HepG2 (cell line): ENCODE results near the gene ATP23. TPM values are rescaled to one million over a fixed set of nuclear protein-coding genes. Genes with fewer than 3 reads are reported as not detected.

ENCODE experiments used
- AKNA ChIP-seq: sonication (generic); formaldehyde crosslinking; IDR thresholded peaks from 2 replicates; pipeline ENCODE4 v1.4.0; 2020; ENCODE audit warnings: missing genetic modification reagents, borderline replicate concordance
- CERS6 ChIP-seq: sonication (generic); formaldehyde crosslinking; IDR thresholded peaks from 2 replicates; pipeline ENCODE4 v1.5.0; 2020; ENCODE audit warnings: missing genetic modification reagents
- FOSL1 ChIP-seq: sonication (generic); formaldehyde crosslinking; IDR thresholded peaks from 2 replicates; pipeline ENCODE4 v1.9.0; 2021; ENCODE audit warnings: missing genetic modification reagents, borderline replicate concordance
- HOXA7 ChIP-seq: sonication (generic); formaldehyde crosslinking; IDR thresholded peaks from 2 replicates; pipeline ENCODE4 v1.8.1; 2022; ENCODE audit warnings: mild to moderate bottlenecking, missing genetic modification reagents, moderate library complexity
- NR2F6 ChIP-seq, 2 experiments: IDR thresholded peaks; 2 replicates each; pipeline ENCODE4 v1.6.1; 2016; ENCODE audit warnings: antibody characterized with exemption in 1 of 2, mild to moderate bottlenecking in 1 of 2
- NR3C1 ChIP-seq: sonication (generic); formaldehyde crosslinking; IDR thresholded peaks from 2 replicates; pipeline ENCODE4 v1.4.0; 2020; ENCODE audit warnings: missing genetic modification reagents
- ONECUT2 ChIP-seq: sonication (generic); formaldehyde crosslinking; IDR thresholded peaks from 2 replicates; pipeline ENCODE4 v1.4.0; 2020; ENCODE audit warnings: missing genetic modification reagents
- PAWR ChIP-seq: sonication (generic); formaldehyde crosslinking; IDR thresholded peaks from 2 replicates; pipeline ENCODE4 v1.4.0; 2020; ENCODE audit warnings: missing genetic modification reagents, mild to moderate bottlenecking, borderline replicate concordance
- PREB ChIP-seq: sonication (generic); formaldehyde crosslinking; IDR thresholded peaks from 2 replicates; pipeline ENCODE4 v1.4.0; 2020; ENCODE audit warnings: missing genetic modification reagents
- RAD21 ChIP-seq: fragments of 450-650 bp; formaldehyde crosslinking; IDR thresholded peaks from 2 replicates; pipeline ENCODE4 v1.5.0; 2020; ENCODE audit warnings: mild to moderate bottlenecking
- REL ChIP-seq: sonication (generic); formaldehyde crosslinking; conservative IDR thresholded peaks from 2 replicates; pipeline ENCODE4 v1.8.0; 2022; ENCODE audit warnings: mild to moderate bottlenecking, missing genetic modification reagents, moderate library complexity
- SMAD9 ChIP-seq: sonication (generic); formaldehyde crosslinking; IDR thresholded peaks from 2 replicates; pipeline ENCODE4 v1.5.1; 2020; ENCODE audit warnings: mild to moderate bottlenecking, missing genetic modification reagents
- SPEN ChIP-seq: sonication (generic); formaldehyde crosslinking; IDR thresholded peaks from 2 replicates; pipeline ENCODE4 v1.5.1; 2020; ENCODE audit warnings: low read depth, mild to moderate bottlenecking, missing genetic modification reagents
- TEAD2 ChIP-seq: sonication (generic); formaldehyde crosslinking; IDR thresholded peaks from 2 replicates; pipeline ENCODE4 v1.9.0; 2021; ENCODE audit warnings: missing genetic modification reagents
- TRIM24 ChIP-seq: sonication (generic); formaldehyde crosslinking; IDR thresholded peaks from 2 replicates; pipeline ENCODE4 v1.8.0; 2022; ENCODE audit warnings: mild to moderate bottlenecking, missing genetic modification reagents
- ZNF589 ChIP-seq: sonication (generic); formaldehyde crosslinking; conservative IDR thresholded peaks from 2 replicates; pipeline ENCODE4 v1.8.0; 2022; ENCODE audit warnings: mild to moderate bottlenecking, moderate library complexity, missing genetic modification reagents
- ZNF687 ChIP-seq: sonication (generic); formaldehyde crosslinking; IDR thresholded peaks from 2 replicates; pipeline ENCODE4 v1.5.1; 2020; ENCODE audit warnings: mild to moderate bottlenecking, missing genetic modification reagents, moderate library complexity
- ZNF749 ChIP-seq: sonication (generic); formaldehyde crosslinking; IDR thresholded peaks from 2 replicates; pipeline ENCODE4 v1.8.0; 2022; ENCODE audit warnings: mild to moderate bottlenecking, missing genetic modification reagents, moderate library complexity, borderline replicate concordance
- ZSCAN22 ChIP-seq: sonication (generic); formaldehyde crosslinking; IDR thresholded peaks from 2 replicates; pipeline ENCODE4 v1.4.0; 2020; ENCODE audit warnings: mild to moderate bottlenecking, missing genetic modification reagents
- polyA plus RNA-seq, 8 experiments: library from polyadenylated mRNA; depleted of rRNA in 3 of 8; stranded (reverse) in 7 of 8; unstranded in 1 of 8; fragments of >200 nt; fragmentation: Illumina TruSeq in 4 of 8; extraction: Trizol in 4 of 8; gene quantifications; 2 replicates each; pipeline versions ENCODE4 v1.2.1 to v1.2.3, GENCODE V29; 2011 to 2016; ENCODE audit warnings: low read depth in 4 of 8, missing spikeins in 1 of 8, mixed read lengths in 1 of 8; ENCODE audit not compliant: insufficient read depth in 1 of 8
- total RNA-seq, 5 experiments: library from RNA; depleted of rRNA; stranded (reverse); fragments of >200 nt; fragmentation: Illumina TruSeq; extraction: Trizol; gene quantifications; 2 replicates each; pipeline ENCODE4 v1.2.3, GENCODE V29; 2016; ENCODE audit warnings: low read depth in 1 of 5

ATP23 gene
- total and polyA plus RNA-seq, 2 of the 13 experiments (the other 11 are each of a cell fraction or from before 2014, with no cell fraction given), result 12.1 to 14.7 TPM

- TF ChIP-seq AKNA (CRISPR knock-in tag), result no peak
- TF ChIP-seq PAWR, result no peak; the same call in 1 of the 2 replicates
- TF ChIP-seq SPEN (CRISPR knock-in tag), result peak; percentile 71
- no peak for TF ChIP-seq ZNF589 (CRISPR knock-in tag)
- no peak for TF ChIP-seq ZSCAN22 (CRISPR knock-in tag)
- TF ChIP-seq PREB (CRISPR knock-in tag), result no peak
- no peak for TF ChIP-seq ONECUT2 (CRISPR knock-in tag)
- TF ChIP-seq ZNF749 (CRISPR knock-in tag), result no peak
- TF ChIP-seq TEAD2, result no peak
- TF ChIP-seq CERS6 (CRISPR knock-in tag), result no peak
- no peak for TF ChIP-seq SMAD9 (CRISPR knock-in tag)
- no peak for TF ChIP-seq RAD21
- no peak for TF ChIP-seq FOSL1 (CRISPR knock-in tag)
- no peak for TF ChIP-seq NR3C1 (CRISPR knock-in tag)
- TF ChIP-seq ZNF687 (CRISPR knock-in tag), result peak; percentile 70
- no peak for TF ChIP-seq TRIM24 (CRISPR knock-in tag)
- TF ChIP-seq NR2F6 (IDR thresholded peaks at IDR 0.05), result no peak
- TF ChIP-seq NR2F6 (CRISPR knock-in tag; IDR thresholded peaks at IDR 0.05), result peak; percentile 18; the same call in 1 of the 2 replicates
- no peak for TF ChIP-seq HOXA7 (CRISPR knock-in tag)
- no peak for TF ChIP-seq REL (CRISPR knock-in tag)
Observed at GRCh38 chr12:57935839-57936512, 5.4 kb upstream of the ATP23 start (continued).
